ENCODE results near the gene ASPA.

DNA sequence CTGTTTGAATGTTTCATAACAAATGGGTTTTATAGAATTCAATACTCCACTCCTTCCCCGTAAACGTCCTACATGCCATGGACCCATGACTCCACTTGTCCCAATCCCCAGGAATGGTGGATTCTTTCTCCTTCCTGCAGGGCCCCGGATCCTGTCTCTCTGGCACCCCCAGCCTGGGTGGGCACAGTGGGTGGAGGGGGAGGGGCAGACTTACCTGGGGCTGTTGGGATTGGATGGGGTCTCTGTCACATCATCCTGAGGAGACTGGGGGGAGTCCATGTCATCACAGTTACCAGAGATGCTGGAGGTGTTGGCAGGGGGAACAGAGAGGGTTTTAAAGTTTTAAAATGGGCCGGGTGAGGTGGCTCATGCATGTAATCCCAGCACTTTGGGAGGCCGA is 68.6 kb downstream of the ASPA start:
- no peak for TF ChIP-seq POLR2A (IDR thresholded peaks at IDR 0.05; ENCODE audit: low read depth)
- no peak for TF ChIP-seq CTCF (IDR thresholded peaks at IDR 0.05)
- TF ChIP-seq EP300 (IDR thresholded peaks at IDR 0.05) = no peak
